GM12874 (cell line): ENCODE results near the gene AP4B1.

Experiments used
- TF ChIP-seq, protein P1 (sequence below): IDR thresholded peaks from 2 replicates; pipeline ENCODE4 v1.5.1; 2011; ENCODE audit warnings: low read depth, mild to moderate bottlenecking, control low read depth, low read length, moderate library complexity; ENCODE audit not compliant: insufficient read depth

The AP4B1 gene

DNA sequence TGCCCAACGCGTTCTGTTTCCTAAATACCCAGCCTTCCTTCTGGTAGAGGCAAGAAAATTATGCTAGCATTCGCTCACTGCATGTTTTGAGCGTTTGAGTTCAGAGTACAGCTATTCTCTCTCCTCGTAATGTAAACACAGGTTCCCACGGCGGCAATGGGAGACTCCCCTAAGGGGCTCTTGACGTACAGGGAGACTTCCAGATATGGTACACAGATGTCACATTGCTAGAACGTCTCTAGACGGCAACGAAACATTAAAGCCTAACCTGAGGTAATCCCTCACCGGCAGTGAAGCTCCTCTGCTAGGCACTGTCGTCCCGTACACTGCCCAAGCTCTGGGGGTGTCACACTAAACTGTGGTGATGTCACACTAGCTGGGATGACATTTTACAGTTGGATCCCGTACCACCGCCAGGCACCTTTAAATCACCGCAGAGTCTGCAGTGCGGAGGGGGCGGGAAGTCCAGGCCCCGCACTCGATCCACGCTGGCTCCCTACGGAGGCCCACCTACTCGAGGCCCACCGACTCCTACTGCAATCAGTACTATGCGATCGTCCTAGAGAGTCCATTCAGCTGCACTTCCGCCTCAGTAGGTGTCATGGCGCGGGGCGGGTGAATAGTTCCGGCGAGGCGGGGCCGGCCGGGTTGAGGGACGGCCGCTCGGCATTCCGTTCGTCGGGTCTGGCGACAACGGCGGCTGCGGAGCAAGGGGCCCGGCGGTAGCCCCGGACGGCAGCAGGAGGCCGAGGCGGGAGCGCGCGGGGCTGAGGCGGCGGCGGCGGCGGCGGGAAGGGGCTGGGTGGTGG is 24.5 kb upstream of the AP4B1 start, which contains the start of gene HIPK1:
HIPK1 (plus strand) TSS at position 384 of the 809 bp plus-strand sequence.
- TF ChIP-seq, protein P1, sequence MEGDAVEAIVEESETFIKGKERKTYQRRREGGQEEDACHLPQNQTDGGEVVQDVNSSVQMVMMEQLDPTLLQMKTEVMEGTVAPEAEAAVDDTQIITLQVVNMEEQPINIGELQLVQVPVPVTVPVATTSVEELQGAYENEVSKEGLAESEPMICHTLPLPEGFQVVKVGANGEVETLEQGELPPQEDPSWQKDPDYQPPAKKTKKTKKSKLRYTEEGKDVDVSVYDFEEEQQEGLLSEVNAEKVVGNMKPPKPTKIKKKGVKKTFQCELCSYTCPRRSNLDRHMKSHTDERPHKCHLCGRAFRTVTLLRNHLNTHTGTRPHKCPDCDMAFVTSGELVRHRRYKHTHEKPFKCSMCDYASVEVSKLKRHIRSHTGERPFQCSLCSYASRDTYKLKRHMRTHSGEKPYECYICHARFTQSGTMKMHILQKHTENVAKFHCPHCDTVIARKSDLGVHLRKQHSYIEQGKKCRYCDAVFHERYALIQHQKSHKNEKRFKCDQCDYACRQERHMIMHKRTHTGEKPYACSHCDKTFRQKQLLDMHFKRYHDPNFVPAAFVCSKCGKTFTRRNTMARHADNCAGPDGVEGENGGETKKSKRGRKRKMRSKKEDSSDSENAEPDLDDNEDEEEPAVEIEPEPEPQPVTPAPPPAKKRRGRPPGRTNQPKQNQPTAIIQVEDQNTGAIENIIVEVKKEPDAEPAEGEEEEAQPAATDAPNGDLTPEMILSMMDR: no peak

DNA sequence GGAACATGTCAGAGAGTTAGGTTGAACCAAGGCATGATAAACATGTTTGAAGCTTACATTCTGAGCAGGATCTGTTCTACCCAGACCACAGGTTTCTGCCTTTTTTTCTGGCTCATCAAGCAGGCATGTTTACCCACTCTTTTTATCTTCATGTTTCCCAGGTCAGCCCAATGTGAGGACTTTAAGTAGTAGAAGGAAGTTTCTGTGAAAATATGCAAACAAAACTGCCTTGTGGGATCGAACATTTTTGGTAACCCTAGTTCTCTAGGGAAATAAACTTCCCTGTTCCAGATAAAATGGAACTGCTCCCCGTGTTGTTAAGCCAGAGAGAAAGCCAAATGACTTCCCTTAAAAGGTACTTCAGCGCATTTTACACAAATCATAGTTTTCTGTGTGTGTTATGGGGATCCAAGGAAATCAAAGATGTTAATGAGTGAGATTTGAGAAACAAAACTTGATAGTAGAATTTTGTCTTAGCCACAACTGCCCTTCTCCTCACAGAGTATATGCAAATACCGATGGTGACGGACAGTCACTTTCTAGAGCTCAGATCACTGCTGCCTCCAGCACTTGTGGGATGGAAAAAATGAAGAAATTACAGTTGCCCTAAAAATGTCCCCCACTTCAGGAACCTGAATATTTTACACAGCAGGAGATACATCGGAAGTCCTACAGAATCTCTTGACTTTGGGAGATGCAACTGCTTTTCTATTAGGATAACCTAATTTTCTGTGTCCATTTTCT is 23.8 kb upstream of the AP4B1 start:
- TF ChIP-seq, protein P1: no peak

DNA sequence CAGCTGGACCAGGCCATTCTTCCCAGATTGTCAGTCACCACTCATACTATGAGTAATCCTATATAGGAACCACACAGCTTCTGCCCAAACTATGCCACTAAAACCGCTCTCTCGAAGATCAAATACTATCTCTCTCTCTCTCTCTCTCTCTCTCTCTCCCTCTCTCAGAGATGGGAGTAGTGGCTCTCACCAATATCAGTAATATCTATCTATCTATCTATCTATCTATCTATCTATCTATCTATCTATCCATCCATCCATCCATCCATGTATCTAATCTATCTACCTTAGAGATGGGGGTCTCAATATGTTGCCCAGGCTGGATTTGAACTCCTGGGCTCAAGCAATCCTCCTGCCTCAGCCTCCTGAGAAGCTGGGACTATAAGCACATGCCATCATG is 19.9 kb upstream of the AP4B1 start:
- TF ChIP-seq, protein P1: no peak

DNA sequence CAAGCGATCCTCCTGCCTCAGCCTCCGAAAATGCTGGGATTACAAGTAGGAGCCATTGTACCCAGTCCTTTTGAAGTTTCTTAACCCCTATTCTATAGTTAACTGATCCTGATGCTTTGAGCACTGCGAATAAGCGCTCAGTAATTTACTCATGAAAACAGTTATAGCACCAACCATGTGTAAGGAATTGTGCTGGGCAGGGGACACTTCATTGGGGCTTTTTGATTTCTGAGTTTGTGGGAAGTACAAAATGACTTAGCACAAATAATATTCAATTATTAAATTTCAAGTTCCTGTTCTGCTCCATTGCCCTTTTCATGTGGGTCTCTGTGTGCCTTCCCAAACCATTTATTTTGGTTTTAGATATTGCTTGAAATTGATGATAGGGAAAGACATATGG is 18.4 kb upstream of the AP4B1 start:
- TF ChIP-seq, protein P1: no peak

DNA sequence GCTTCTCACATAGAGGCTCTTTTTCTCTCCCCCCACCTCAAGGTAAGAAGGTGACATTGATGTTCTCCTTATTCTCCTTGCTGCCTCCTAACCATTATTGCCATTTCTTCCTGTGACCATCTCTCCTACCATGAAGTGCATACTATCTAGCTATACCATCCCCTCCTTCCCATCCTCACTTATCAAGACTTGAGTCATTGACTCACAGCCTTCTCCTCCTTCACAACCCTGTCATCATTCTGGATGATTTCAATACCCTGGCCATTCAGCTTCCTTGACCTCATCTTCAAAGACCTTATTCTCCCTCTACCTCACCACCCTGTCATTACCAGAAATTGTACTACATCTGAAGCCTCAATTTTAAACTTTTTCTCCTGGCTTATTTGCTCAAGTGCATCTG is 13.6 kb upstream of the AP4B1 start:
- TF ChIP-seq, protein P1: no peak

DNA sequence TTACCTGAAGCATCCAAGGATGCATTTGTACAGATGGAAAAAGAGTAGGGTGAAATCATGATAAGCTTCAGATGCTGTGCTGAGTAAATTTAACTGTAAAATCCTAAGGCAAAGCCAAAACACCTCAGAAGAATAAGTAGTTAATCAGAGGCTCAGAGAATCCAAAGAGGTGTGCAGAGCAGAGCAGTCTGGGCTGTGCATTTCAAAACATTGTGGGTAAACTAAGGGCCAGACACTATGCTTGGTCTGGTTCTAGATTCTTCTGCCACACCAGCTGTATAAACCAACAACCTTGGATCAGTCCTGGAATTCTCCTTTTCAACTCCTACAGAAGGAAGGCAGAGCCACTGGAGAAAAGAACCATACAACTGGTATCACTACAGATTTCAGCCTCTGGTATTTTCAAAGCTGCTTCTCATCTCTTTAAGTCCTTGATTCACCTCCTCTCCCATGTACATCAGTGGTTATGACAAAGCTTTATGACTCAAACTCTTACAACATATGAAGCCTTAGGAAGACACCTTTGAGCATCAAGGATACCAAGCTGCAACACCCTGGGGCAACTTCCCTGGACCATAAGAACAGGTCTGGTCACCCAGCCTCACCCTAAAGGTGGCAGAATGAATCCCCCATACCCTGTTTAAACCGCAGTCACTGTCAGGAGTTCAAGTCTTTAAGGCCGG is 12.9 kb upstream of the AP4B1 start:
- TF ChIP-seq, protein P1: no peak

DNA sequence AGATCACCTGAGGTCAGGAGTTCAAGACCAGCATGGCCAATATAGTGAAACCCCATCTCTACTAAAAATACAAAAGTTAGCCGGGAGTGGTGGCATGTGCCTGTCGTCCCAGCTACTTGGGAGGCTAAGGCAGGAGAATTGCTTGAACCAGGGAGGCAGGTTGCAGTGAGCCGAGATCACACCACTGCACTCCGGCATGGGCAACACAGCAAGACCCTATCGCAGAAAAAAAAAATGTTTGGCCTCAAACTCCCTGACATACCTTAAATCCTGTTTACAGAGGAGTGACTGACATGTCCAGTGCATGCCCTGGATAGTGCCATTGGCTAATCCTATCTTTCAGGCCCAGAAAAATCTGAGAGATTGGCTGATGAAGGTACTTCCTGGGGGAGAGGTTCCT is 12.4 kb upstream of the AP4B1 start:
- TF ChIP-seq, protein P1: no peak
